Nephron progenitor cell (in vitro differentiated cells): ENCODE results near the gene PITPNC1.

Experiments
- DNase-seq: peaks from one replicate; pipeline ENCODE4 v3.0.0; 2021
- H3K27ac Mint-ChIP-seq: 2 replicates; pipeline ENCODE4 v1.8.0; 2021; ENCODE audit warnings: mild to moderate bottlenecking, moderate library complexity, mixed read lengths
- H3K27me3 Mint-ChIP-seq: 2 replicates; pipeline ENCODE4 v1.8.0; 2021; ENCODE audit warnings: mild to moderate bottlenecking, low read depth, mixed read lengths; ENCODE audit not compliant: poor library complexity
- H3K36me3 Mint-ChIP-seq: 2 replicates; pipeline ENCODE4 v1.8.0; 2021; ENCODE audit warnings: low read depth, mixed read lengths
- H3K4me1 Mint-ChIP-seq: 2 replicates; pipeline ENCODE4 v1.8.0; 2021; ENCODE audit warnings: mixed read lengths
- H3K4me3 Mint-ChIP-seq: 2 replicates; pipeline ENCODE4 v1.8.0; 2021; ENCODE audit warnings: mild to moderate bottlenecking, moderate library complexity, mixed read lengths
- H3K9me3 Mint-ChIP-seq: 2 replicates; pipeline ENCODE4 v1.8.0; 2021; ENCODE audit warnings: mild to moderate bottlenecking, moderate library complexity, mixed read lengths
- CTCF ChIP-seq: fragments of 200-600 bp; sonication (generic); IDR thresholded peaks from 2 replicates; pipeline ENCODE4 v1.5.0; 2021; ENCODE audit warnings: antibody characterized with exemption

Gene PITPNC1

GRCh38 chr17:67663457-67663856 is 286.4 kb downstream of the PITPNC1 start:
- H3K36me3 Mint-ChIP-seq, result peaks cover 27% of the 10 kb centered on the region
- peaks cover 18% of the 10 kb centered on the region for H3K9me3 Mint-ChIP-seq
- peaks cover 9% of the 10 kb centered on the region for H3K27me3 Mint-ChIP-seq
- no peak for DNase-seq
- no peaks in the 10 kb centered on the region for H3K4me1 Mint-ChIP-seq
- H3K27ac Mint-ChIP-seq, result no peak overlapping the region
- no peak overlapping the region for H3K4me3 Mint-ChIP-seq
- TF ChIP-seq CTCF, result no peak

- peaks cover 6% of the 10 kb centered on the region for H3K27me3 Mint-ChIP-seq
- no peak for TF ChIP-seq CTCF
- H3K9me3 Mint-ChIP-seq, result peaks cover 7% of the 10 kb centered on the region
- H3K4me3 Mint-ChIP-seq, result no peak overlapping the region
- H3K27ac Mint-ChIP-seq, result no peak overlapping the region
- no peak for DNase-seq
- peaks cover 15% of the 10 kb centered on the region for H3K36me3 Mint-ChIP-seq
- H3K4me1 Mint-ChIP-seq, result peaks cover under 1% of the 10 kb centered on the region
Measured at GRCh38 chr17:67666028-67666427, 288.9 kb downstream of the PITPNC1 start.

GRCh38 chr17:67666710-67667109 is 289.6 kb downstream of the PITPNC1 start:
- peak overlapping the region; percentile 49 for H3K27ac Mint-ChIP-seq
- no peak for TF ChIP-seq CTCF
- H3K4me1 Mint-ChIP-seq, result peaks cover 8% of the 10 kb centered on the region
- H3K4me3 Mint-ChIP-seq, result no peak overlapping the region
- DNase-seq, result no peak
- H3K36me3 Mint-ChIP-seq, result peaks cover 10% of the 10 kb centered on the region
- peaks cover 6% of the 10 kb centered on the region for H3K27me3 Mint-ChIP-seq
- peaks cover 3% of the 10 kb centered on the region for H3K9me3 Mint-ChIP-seq

GRCh38 chr17:67671493-67671892 is 294.4 kb downstream of the PITPNC1 start:
- Mint-ChIP-seq H3K9me3 (no peaks in the 10 kb centered on the region), H3K4me1 (peaks cover 28% of the 10 kb centered on the region)

GRCh38 chr17:67672592-67673335 is 295.7 kb downstream of the PITPNC1 start:
- H3K9me3 Mint-ChIP-seq, result no peaks in the 10 kb centered on the region
- H3K27me3 Mint-ChIP-seq, result no peaks in the 10 kb centered on the region
- DNase-seq, result no peak
- H3K27ac Mint-ChIP-seq, result no peak overlapping the region
- no peak overlapping the region for H3K4me3 Mint-ChIP-seq
- H3K4me1 Mint-ChIP-seq, result peaks cover 36% of the 10 kb centered on the region
- TF ChIP-seq CTCF, result no peak
- peaks cover 5% of the 10 kb centered on the region for H3K36me3 Mint-ChIP-seq

More at GRCh38 chr17:67671493-67671892, 294.4 kb downstream of the PITPNC1 start:
- no peak for TF ChIP-seq CTCF
- H3K27ac Mint-ChIP-seq, result peak overlapping the region; percentile 80
- peaks cover 5% of the 10 kb centered on the region for H3K36me3 Mint-ChIP-seq
- H3K27me3 Mint-ChIP-seq, result peaks cover 2% of the 10 kb centered on the region
- no peak overlapping the region for H3K4me3 Mint-ChIP-seq
- peak; percentile 15 for DNase-seq

GRCh38 chr17:67675481-67675880 is 298.4 kb downstream of the PITPNC1 start:
- peaks cover 43% of the 10 kb centered on the region for H3K4me1 Mint-ChIP-seq
- no peak for TF ChIP-seq CTCF
- H3K27me3 Mint-ChIP-seq, result no peaks in the 10 kb centered on the region
- no peak for DNase-seq
- H3K36me3 Mint-ChIP-seq, result peaks cover 4% of the 10 kb centered on the region
- H3K4me3 Mint-ChIP-seq, result no peak overlapping the region
- no peak overlapping the region for H3K27ac Mint-ChIP-seq
- no peaks in the 10 kb centered on the region for H3K9me3 Mint-ChIP-seq
